Testis (tissue), 3 donors: ENCODE results near the gene AFF1. TPM values are rescaled to one million over a fixed set of nuclear protein-coding genes. Genes with fewer than 3 reads are reported as not detected.

ENCODE experiments used
- DNase-seq: peaks from one replicate; pipeline ENCODE4 v3.0.0-alpha.2; 2019
- H3K27ac ChIP-seq, 2 donors: fragments of 200-600 bp; sonication (generic); one replicate each; pipeline ENCODE4 v1.5.1; 2019
- H3K27me3 ChIP-seq: fragments of 200-600 bp; sonication (generic); one replicate; pipeline ENCODE4 v1.5.1; 2019
- H3K36me3 ChIP-seq: fragments of 200-600 bp; sonication (generic); one replicate; pipeline ENCODE4 v1.5.1; 2017; ENCODE audit warnings: low read depth; ENCODE audit errors: missing control alignments
- H3K4me1 ChIP-seq: fragments of 200-600 bp; sonication (generic); one replicate; pipeline ENCODE4 v1.5.1; 2019
- H3K4me3 ChIP-seq, 2 donors: fragments of 200-600 bp; sonication (generic); one replicate each; pipeline ENCODE4 v1.5.1; 2017 to 2019
- H3K9me3 ChIP-seq: fragments of 200-600 bp; sonication (generic); one replicate; pipeline ENCODE4 v1.5.1; 2017
- POLR2A ChIP-seq: fragments of 450-650 bp; IDR thresholded peaks from one replicate; pipeline ENCODE4 v1.6.1; 2017; ENCODE audit warnings: antibody characterized with exemption, mild to moderate bottlenecking, moderate library complexity
- WGBS, 2 donors: methylation state at CpG; one replicate each; pipeline ENCODE4 v1.1.5; 2018; 5-methylcytosine and 5-hydroxymethylcytosine counted together
- intact Hi-C: fragments of 100-400 bp; cut with DNase I; formaldehyde crosslinking; loops from one replicate; pipeline ENCODE4 v1.15.1; 2023; ENCODE audit warnings: low total_unique reads
- polyA plus RNA-seq: library from polyadenylated mRNA; stranded (reverse); fragments of 350-450 nt; fragmentation: Illumina TruSeq; extraction: RNeasy Lipid Tissue Mini Kit (QIAGEN cat#74804); gene quantifications from one replicate; pipeline ENCODE4 v1.2.3, GENCODE V29; 2014; ENCODE audit warnings: low read depth, low replicate concordance; ENCODE audit not compliant: insufficient read depth
- total RNA-seq, 2 donors: library from RNA; depleted of rRNA; stranded (reverse); fragments of >200 nt; gene quantifications; one replicate each; pipeline ENCODE4 v1.2.3, GENCODE V29; 2016
- TF ChIP-seq, protein P1 (sequence below), 3 experiments: fragments of 450-650 bp in 2 of 3; fragments of 200-600 bp in 1 of 3; sonication (generic) in 1 of 3; IDR thresholded peaks; one replicate each; pipeline ENCODE4 v1.5.1; 2016 to 2019; ENCODE audit warnings: antibody characterized with exemption in 3 of 3, mild to moderate bottlenecking in 2 of 3, moderate library complexity in 1 of 3

The AFF1 gene
- total and polyA plus RNA-seq, 3 donors from 2014 or later, result 15.8 to 56.8 (median 53.6) TPM

DNA sequence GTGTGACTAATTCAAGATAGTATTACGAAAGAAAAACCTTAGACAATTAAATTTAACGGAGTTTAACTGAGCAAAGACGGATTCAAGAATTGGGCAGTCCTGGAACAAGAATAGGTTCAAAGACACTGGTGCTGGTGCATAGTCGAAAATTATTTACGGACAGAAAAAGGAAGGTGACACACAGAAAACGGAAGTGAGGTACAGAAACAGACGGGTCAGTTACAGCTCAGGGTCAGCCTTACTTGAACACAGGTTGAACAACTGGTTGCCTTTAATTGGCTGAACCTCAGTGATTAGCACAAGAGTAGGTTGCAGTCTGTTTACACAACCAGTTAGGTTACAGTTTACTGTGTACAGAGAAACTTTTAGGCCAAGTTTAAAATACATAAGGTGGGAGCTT is 254.1 kb downstream of the AFF1 start:
- Histone ChIP-seq H3K27ac (no peak overlapping the region), H3K36me3 (no peaks in the 10 kb centered on the region), H3K4me3 (no peak overlapping the region), H3K9me3 (no peaks in the 10 kb centered on the region), H3K4me1 (no peaks in the 10 kb centered on the region), H3K27me3 (no peaks in the 10 kb centered on the region)
- no peak for DNase-seq
- WGBS, 2 donors, result 95 to 97% methylated on average over 7 of the region's 7 CpGs
- TF ChIP-seq POLR2A, result no peak
- TF ChIP-seq, protein P1, sequence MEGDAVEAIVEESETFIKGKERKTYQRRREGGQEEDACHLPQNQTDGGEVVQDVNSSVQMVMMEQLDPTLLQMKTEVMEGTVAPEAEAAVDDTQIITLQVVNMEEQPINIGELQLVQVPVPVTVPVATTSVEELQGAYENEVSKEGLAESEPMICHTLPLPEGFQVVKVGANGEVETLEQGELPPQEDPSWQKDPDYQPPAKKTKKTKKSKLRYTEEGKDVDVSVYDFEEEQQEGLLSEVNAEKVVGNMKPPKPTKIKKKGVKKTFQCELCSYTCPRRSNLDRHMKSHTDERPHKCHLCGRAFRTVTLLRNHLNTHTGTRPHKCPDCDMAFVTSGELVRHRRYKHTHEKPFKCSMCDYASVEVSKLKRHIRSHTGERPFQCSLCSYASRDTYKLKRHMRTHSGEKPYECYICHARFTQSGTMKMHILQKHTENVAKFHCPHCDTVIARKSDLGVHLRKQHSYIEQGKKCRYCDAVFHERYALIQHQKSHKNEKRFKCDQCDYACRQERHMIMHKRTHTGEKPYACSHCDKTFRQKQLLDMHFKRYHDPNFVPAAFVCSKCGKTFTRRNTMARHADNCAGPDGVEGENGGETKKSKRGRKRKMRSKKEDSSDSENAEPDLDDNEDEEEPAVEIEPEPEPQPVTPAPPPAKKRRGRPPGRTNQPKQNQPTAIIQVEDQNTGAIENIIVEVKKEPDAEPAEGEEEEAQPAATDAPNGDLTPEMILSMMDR (IDR thresholded peaks at IDR 0.05), result no peak
- intact Hi-C loops, result no loop called here

Other genes starting within 250 kb of the AFF1 start
- 1 to 10 TPM; 1.5 to 3.0 TPM for gene SLC10A6, start 85.6 kb upstream of the AFF1 start, total RNA-seq
- gene SLC10A6, start 85.6 kb upstream of the AFF1 start, polyA plus RNA-seq, result 6.9 TPM
- gene C4orf36, start 42.6 kb upstream of the AFF1 start, total RNA-seq, result 10 to 100 TPM in 1 of 2 donors, 1 to 10 TPM in 1; 5.9 to 20.0 TPM
- 26.4 TPM for gene C4orf36, start 42.6 kb upstream of the AFF1 start, polyA plus RNA-seq